SIG-M5 treated with dmso at 0.1 percent for 504 hours (cell line): Measurements from ENCODE around the gene RNF32.
"Not testable (repeated sequence)": the region's sequence is repeated elsewhere in the genome, so short reads cannot be mapped to it uniquely, and the experiment has no call there.

Experiments
- DNase-seq: peaks from one replicate; lab custom pipeline; 2025; ENCODE audit not compliant: unreplicated experiment; lab: John Stamatoyannopoulos, UW

Gene RNF32

DNA sequence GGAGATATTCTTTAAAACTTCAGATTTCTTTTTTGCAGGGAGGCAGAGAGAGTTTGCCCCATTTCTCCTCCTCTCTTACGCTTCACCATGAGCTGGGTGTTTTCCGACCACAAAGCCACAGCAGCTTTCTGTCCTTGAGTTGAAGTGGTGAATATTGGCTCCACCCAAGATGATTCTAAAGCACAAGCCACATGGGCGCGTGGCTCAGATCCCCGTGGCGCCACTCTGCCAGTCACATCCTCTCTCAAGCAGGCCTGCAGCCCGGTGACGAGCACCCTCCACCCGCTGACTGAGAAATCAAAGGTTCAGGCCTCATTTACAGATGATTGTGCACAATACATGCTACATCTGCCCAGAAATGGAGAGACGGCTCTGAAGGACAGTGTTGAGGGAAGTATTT is 27.6 kb upstream of the RNF32 start:
- no peak for DNase-seq

DNA sequence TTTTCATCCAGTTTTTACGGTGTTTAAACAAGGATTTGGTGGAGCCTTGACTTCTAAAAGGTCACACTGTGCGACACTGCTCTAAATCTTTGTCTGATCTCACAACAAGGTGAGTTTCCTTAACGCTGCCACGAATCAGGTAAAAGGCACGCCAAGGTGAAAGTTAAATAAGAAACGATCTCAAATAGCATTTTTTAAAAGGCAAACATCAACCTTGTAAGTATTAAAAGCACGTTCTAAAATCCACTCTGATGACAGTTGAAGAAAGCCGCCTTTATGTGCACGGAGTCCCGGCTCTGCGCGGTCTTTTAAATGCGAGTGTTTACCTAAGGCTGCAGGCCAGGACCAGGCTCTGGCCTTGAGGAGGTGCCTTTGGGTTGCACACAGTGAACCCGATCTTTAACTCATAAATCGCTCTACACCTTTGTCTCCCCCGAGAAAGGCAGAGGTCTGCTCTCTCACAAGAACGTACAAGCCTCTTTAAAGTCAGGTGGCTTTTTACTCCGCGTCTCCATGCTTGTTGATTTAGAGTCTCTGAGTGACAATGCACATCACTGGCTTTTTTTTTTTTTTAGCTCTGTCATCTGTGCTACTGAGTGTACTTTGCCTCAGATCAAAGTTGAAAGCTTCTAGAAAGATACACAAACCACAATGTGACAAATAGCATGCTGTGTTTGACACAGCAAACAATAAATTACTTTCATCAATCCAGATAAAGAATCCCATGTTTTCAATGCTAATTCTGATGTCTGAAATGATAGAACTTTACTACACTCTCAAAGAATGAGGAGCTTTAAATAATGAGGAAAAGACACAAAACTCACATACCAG is 25.9 kb upstream of the RNF32 start:
- no peak for DNase-seq

DNA sequence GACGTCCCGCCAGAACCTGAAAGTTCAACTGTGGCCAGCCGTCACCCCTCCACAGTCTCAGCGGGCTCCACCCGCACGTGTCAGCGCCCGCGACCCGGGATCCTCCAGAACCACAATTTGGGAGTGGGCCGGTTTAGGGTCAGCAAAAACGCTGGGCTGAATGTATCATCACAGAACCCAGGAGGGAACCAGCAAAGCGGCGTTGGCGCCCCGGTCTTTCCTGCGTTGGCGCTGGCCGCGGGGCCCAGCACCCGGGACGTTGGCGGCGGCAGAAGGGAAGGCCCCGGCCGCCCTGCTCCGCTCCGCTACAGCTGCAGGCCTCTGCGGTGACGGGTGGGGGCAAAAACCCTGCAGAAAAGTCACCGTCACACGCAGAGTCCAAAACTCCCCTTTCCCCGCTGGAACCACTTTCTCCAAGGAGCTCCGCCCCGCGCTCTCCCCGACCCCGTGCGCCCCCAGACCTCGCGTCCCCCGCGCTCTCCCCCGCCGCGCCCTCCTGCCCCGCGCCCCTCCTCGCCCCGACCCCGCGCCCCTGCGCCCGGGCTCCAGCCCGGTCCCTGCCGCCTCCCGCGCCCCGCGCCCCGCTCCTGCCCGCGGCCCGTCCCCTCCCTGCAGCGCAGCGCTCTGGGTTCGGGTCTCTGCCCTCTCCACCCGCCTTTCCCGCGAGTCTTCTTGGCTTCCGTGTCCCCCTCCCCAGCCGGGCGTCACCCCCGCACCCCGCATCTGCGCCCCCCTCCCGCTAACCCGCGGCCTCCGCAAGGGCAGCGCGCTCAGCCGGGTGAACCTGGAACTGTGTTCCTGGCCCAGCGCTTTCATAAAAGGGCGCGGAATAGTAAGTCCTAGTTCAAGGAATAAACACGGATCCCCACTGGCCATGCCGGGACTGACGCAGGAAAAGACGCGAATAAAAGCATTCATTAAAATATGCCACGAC is 24.0 kb upstream of the RNF32 start:
- no peak for DNase-seq

DNA sequence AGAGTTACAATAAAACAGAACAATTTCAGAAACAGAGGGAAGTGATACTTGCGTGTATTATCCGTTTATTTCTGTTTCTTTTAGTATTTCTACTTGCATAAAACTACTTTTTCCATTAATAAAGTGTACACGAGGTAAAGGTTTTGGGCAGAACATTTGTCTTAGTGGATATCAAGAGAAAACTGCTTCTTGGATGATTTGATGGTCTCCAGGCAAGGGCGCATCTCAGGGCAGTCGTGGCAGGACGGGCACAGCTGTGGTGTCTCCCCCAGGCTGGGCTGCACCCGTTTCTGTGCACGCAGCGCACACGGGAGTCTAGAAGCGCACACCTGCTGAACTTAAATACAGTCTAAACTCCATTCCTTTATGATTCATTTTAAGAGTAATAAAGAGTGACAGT is 23.4 kb upstream of the RNF32 start:
- DNase-seq: no peak

DNA sequence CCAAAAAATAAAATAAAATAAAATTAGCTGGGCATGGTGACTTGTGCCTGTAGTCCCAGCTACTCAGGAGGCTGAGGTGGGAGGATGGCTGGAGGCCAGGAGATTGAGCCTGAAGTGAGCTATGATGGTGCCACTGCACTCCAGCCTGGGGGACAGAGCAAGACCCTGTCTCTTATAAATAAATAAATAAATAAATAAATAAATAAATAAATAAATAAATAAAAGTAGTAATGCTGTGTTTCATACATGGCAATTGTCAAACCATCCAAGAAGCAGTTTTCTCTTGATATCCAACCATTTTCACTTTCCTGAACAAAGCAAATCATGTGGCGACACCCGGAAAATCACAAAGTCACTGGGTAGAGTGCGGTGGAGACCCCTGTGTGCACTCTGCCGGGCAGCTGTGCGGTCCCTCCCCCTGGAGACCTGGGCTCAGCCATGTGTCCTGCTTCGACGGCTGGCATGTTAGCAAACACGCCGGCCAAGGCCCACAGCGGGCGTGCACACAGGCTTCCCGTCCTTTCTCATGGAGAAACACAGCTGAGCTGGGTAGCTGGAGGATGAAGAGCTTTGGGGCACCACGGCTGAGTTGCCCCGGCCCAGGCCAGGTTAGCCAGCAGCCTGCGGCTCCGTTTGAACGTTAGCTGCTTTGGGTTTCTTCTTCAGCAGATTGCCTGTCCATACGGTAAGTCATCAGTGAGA is 22.3 kb upstream of the RNF32 start:
- DNase-seq: no peak

DNA sequence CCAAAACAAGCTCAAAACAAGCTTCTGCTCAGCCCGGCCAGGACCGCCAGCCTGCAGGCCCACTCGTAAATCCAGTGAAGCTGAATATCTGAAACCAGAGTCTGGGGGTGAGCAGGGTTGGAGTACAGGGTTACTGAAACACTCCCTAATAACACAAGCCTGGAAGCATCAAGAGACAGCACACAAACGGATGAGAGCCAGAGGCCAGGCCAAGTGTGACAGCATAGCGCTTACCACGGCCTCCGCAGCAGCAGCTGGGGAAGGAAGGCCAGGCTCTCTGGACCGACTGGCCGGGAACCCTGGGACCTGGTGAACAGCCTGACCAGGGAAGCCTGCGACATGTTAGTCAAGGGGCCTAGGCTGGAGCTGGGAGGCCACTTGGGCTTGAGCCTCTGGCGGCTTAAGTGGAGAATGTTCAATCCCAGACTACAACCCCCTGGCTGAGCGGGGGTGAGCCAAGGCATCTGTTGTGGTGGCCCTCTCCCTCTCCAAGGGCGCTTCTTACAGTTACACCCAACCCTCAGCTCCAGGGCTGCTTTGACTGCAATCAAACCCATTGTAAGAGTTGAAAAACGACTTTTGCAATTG is 21.7 kb upstream of the RNF32 start:
- no peak for DNase-seq

DNA sequence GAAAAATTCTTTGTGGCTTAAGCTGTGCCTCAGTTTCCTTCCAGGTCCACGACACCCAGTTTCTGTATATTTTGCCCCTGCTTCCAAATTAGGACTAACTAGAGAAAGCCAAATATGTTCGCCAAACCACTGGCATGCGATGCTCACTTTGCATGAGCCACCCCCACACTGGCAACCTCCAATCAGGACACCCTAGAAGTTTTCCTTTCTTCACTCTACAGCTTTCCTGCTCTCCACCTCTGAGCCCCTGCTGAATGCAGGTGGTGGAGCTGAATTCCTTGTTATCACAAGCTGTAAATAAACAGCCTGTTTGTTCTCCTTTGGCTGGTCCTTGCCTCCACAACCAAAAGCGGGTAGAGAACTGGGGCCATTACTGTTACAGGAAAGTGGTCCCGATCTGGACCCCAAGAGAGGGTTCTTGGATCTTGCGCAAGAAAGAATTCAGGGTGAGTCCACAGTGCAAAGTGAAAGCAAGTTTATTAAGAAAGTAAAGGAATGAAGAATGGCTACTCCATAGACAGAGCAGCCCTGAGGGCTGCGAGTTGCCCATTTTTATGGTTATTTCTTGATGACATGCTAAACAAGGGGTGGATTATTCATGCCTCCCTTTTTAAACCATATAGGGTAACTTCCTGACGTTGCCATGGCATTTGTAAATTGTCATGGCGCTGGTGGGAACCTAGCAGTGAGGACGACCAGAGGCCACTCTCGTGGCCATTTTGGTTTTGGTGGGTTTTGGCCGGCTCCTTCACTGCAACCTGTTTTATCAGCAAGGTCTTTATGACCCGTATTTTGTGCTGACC is 20.9 kb upstream of the RNF32 start:
- not testable (repeated sequence) for DNase-seq

DNA sequence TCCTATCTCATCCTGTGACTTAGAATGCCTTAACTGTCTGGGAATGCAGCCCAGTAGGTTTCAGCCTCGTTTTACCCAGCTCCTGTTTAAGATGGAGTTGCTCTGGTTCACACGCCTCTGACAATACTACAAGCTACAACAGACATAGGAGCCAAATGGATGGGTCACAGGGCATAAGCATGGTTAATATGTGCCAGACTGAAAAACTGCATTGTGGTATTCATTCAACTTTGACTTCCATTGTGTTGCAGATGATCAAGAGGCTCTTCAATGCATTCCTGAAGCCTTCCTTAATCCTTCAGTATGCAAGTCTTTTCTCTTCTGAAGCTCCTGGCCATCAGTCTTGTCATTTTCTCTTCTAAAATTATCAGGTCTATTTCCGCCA is 20.3 kb upstream of the RNF32 start:
- no peak for DNase-seq

DNA sequence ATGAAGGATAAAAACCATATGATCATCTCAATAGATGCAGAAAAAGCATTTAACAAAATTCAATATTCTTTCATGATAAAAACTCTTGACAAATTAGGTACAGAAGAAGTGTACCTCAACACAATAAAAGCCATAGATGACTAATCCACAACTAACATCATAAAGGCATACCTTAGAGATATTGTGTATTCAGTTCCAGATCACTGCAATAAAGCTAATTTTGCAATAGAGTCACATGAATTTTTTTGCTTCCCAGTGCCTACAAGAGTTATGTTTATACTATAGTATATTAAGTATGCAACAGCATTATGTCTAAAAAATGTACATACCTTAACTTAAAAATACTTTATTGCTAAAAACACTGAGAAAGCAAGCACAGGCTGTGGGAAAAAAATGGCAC is 18.9 kb upstream of the RNF32 start:
- no peak for DNase-seq

DNA sequence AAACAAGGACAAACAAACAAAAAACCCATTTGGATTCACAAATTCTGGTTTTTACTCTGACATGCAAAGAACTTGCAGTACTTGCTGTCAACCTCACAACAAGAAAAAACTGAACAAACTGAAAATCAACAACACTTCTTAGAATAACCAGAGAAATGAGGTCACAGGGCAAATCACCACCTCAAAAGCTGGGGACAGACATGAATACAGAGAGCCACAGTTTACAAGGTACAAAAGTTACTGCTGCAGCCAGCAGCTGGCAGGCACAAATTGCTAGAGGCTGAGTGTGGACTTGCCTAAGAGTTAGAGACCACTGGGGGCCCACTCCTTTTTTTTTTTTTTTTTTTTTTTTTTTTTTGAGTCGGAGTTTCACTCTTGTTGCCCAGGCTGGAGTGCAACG is 15.0 kb upstream of the RNF32 start:
- no peak for DNase-seq

DNA sequence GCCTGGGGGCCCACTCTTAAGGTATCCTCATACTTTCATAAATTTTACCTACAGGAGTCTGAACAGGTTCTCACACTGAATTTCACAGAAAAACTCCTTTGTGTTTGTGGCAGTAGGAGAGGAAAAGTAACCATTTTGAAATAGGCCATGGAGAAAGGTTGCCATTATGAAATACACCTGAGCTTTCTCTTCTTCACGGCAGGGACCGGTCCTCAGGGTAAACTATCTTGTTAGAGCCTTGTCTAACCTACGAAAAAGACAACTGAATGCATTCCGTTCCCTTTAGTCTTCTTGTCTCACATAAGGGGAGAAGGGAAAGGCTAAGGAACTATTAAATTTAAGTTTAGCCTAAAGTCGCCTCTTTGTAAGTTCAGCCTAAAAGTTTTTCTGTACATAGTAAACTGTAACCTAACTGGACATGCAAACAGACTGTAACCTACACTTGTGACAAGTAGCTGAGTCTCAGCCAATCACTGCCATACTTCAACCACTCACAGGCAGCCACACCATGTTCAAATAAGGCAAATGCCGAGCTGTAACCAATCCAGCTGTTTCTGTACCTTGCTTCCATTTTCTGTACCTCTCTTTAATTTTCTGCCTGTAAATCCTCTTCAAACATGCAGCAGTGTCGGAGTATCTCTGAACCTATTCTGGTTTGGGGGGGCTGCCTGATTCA is 14.2 kb upstream of the RNF32 start:
- no peak for DNase-seq

DNA sequence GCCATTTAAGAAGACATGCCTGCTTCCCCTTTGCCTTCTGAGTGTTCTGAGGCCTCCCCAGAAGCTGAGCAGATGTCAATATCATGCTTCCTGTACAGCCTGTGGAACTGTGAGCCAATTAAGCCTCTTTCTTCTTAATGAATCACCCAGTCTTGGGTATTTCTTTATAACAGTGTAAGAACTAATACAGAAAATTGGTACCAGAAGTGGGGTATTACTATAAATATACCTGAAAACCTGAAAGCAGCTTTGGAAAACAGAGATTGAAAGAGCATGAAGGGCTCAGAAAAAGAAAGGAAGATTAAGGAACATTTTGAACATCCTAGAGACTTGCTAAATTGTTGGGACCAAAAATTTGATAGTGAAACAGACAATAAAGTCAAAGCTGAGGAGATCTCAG is 12.0 kb upstream of the RNF32 start:
- DNase-seq: no peak

DNA sequence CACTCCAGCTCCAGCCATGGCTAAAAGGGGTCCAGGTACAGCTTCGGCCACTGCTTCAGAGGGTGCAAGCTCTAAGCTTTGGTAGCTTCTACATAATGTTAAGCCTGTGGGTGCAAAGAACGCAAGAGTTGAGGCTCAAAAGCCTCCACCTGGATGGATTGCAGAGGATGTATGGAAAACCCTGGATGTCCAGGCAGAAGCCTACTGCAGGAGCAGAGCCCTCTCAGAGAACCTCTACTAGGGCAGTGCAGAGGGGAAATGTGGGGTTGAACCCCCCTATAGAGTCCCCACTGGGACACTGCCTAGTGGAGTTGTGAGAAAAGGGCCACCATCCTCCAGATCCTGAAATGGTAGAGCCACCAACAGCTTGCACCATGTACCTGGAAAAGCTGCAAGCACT is 10.7 kb upstream of the RNF32 start:
- no peak for DNase-seq

DNA sequence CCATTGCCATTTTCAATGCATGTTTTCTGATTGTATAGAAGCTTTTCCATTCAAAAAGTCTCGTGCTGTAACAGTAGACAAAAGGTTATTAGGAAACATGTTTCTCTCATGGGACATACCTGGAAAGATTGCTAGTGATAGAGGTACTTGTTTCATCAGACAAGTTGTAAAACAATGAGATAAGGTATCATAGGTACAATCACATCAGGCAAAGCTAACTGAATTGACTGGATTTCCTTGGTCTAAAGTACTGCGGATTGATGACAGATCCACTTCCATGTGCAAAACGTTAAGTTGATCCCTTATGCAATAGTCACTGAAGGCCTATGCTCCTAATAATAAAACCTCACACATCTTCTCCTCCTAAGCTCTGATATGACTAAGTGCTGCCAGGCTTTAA is 6.5 kb upstream of the RNF32 start:
- no peak for DNase-seq

DNA sequence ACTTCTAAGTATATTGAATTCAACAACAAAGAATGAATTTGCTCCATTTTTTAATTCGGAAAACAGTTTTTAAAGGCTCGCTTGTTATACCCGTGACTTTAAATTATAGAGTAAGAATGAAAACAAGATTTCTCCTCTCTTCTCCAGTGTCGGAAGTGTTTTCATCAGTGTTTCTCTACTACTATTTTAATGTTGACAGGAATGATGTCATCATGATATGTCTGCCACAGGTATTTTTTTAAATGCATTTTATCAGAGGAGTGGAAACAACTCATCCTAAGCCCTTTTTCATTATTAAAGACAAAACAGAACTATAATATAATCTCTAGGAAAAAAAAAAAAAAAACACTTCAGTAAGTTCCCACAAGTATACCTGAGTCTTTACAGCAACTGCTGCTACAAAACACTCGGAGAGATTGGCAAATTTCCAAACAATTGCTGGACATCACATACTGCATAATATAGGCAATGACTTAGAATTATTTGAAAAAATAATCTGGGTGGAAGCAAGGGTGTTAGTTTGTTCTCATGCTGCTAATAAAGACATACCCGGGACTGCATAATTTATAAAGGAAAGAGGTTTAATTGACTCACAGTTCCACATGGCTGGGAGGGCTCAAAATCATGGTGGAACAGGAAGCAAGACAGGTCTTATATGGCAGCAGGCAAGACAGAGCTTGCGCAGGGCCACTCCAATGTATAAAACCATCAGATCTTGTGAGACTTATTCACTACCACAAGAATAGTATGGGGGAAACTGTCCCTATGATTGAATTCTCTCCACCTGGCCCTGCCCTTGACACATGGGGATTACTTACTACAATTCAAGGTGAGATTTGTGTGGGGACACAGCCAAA is 4.8 kb upstream of the RNF32 start:
- DNase-seq: no peak

DNA sequence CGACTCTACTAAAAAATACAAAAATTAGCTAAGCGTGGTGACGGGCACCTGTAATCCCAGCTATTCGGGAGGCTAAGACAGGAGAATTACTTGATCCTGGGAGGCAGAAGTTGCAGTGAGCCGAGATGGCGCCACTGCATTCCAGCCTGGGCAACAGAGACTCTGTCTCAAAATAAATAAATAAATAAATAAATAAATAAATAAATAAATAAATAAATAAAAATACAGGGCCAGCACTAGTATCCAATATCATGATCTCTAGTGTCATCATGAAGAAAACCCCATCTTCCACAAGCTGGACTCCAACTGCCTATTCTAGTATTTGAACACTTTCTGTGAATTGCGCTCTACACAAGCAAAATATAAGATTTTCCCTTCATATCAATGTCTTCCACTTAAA is 3.5 kb upstream of the RNF32 start:
- not testable (repeated sequence) for DNase-seq

DNA sequence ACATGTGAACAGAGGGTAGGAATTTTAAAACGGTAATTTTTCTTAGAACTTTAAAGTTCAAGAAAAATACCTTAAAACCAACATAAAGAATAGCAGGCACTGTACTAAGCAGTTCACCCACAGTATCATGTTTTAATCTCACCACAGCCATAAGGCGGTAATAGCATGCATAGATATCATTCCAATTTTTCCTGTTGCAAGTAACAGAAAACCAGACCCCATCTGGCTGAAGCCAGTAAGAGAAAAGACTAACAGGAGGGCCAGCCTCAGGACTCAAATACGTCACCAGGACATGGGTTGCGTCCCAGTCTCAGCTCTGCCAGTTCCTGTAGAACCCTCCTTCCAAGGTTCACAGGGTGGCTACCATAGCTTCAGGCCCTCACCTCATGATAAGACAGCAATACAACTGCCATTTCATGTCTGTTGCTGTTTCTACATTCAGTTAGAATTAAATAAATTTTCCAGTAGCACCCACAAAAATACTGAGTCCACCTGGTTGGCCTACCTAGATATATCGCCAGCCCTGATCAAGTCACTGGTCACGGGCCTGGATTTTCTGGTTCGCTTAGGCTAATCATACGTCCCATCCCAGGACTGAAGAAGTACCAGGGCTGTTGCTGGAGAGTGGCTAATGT is 2.0 kb upstream of the RNF32 start:
- DNase-seq: no peak

DNA sequence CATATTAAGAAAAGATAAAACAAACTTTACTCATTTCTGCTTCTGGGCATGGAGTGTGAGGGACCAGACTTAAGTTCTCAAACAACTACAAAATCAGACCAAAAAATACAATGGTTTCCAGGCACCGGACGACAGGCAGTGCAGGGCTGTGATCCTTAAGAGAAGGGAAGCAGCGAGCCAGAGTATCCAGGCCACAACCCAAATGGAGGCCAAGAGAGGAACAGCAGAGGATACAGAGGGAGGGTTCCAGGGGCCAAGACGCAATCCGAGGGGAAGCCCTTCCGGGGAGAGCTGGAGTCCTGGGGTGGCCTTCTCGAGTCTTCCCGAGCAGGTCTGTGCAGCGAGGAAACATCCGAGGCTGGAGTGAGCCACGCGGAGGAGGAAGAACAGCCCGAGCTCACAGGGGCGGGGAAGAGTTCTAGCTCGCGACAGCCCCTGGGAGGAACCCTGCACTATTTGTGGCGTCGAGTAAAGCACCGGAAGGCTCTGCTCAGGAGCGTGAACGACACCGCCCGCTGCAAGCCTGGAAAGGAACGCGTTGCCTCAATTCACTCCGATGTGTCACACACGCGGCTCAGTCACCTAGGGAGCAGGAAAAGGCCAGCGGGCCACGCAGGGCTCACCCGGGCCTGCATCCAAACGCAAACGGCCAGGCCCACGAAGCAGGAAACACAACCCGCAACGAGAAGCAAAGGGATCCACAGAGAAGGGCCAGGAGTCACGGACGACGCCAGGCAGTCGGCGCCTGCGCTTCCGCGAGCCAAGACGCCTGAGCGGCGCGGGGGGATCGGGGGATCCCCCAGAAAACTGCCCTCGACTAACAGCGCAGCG is 933 bp upstream of the RNF32 start:
- DNase-seq: no peak
